Sigmoid colon (tissue), 7 donors: ENCODE data around the gene RB1. TPM values are rescaled to one million over a fixed set of nuclear protein-coding genes. Genes with fewer than 3 reads are reported as not detected.
A peak's percentile ranks its signal among the peaks of the same experiment; 100 is the strongest.

Experiments
- DNase-seq: peaks from one replicate; pipeline ENCODE4 v3.0.0-alpha.2; 2019
- H3K27ac ChIP-seq, 4 donors: fragments of 200-600 bp; sonication (generic); one replicate each; pipeline ENCODE4 v1.5.1; 2016 to 2019; ENCODE audit warnings: mild to moderate bottlenecking in 1 of 4
- H3K27me3 ChIP-seq, 3 donors: fragments of 200-600 bp; sonication (generic); one replicate each; pipeline ENCODE4 v1.5.1; 2019; ENCODE audit warnings: mild to moderate bottlenecking in 1 of 3
- H3K36me3 ChIP-seq, 4 donors: fragments of 200-600 bp; sonication (generic); one replicate each; pipeline ENCODE4 v1.5.1; 2016 to 2019
- H3K4me1 ChIP-seq, 4 donors: fragments of 200-600 bp; sonication (generic); one replicate each; pipeline ENCODE4 v1.5.1; 2017 to 2019
- H3K4me3 ChIP-seq, 4 donors: fragments of 200-600 bp; sonication (generic); one replicate each; pipeline ENCODE4 v1.5.1; 2017 to 2019; ENCODE audit warnings: mild to moderate bottlenecking in 2 of 4, moderate library complexity in 1 of 4
- H3K9me3 ChIP-seq, 4 donors: fragments of 200-600 bp in 3 of 4; sonication (generic) in 3 of 4; one replicate each; pipeline versions ENCODE4 v1.5.1 to v1.6.1; 2013 to 2019
- EP300 ChIP-seq, 4 donors: sonication (generic); formaldehyde crosslinking; IDR thresholded peaks; one replicate each; pipeline ENCODE4 v1.6.1; 2017; ENCODE audit warnings: antibody characterized with exemption in 4 of 4
- POLR2A ChIP-seq, 2 donors: fragments of 450-650 bp; IDR thresholded peaks; one replicate each; pipeline ENCODE4 v1.6.1; 2016; ENCODE audit warnings: antibody characterized with exemption in 2 of 2, mild to moderate bottlenecking in 2 of 2, moderate library complexity in 2 of 2
- POLR2AphosphoS5 ChIP-seq, 4 donors: sonication (generic); formaldehyde crosslinking; IDR thresholded peaks; one replicate each; pipeline ENCODE4 v1.6.1; 2017; ENCODE audit warnings: antibody characterized with exemption in 4 of 4
- WGBS, 2 donors: extraction: QIAGEN DNeasy Blood & Tissue Kit; methylation state at CpG; one replicate each; pipeline ENCODE4 v1.1.7; 2013; 5-methylcytosine and 5-hydroxymethylcytosine counted together
- intact Hi-C: fragments of 100-400 bp; cut with DNase I; formaldehyde crosslinking; loops from one replicate; pipeline ENCODE4 v1.15.1; 2023
- polyA plus RNA-seq, 3 donors: library from polyadenylated mRNA; stranded (reverse); fragments of 200-250 nt; gene quantifications; one replicate each; pipeline ENCODE4 v1.2.3, GENCODE V29; 2013
- total RNA-seq, 4 donors: library from RNA; depleted of rRNA; stranded (reverse); fragments of >200 nt; gene quantifications; one replicate each; pipeline ENCODE4 v1.1.0, GENCODE V29; 2016
- TF ChIP-seq, protein P1 (sequence below), 4 experiments: fragments of 450-650 bp in 3 of 4; fragments of 200-600 bp in 1 of 4; IDR thresholded peaks; one replicate each; pipeline ENCODE4 v1.5.1; 2016 to 2019; ENCODE audit warnings: antibody characterized with exemption in 4 of 4, mild to moderate bottlenecking in 3 of 4, moderate library complexity in 2 of 4
- donor health status: healthy with polysubstance abuse.
- donor health status: Bipolar disorder and iron deficiency.
- donor health status: healthy.

RB1 gene
- total and polyA plus RNA-seq, 7 donors: 15.6 to 35.6 (median 31.1) TPM

DNA sequence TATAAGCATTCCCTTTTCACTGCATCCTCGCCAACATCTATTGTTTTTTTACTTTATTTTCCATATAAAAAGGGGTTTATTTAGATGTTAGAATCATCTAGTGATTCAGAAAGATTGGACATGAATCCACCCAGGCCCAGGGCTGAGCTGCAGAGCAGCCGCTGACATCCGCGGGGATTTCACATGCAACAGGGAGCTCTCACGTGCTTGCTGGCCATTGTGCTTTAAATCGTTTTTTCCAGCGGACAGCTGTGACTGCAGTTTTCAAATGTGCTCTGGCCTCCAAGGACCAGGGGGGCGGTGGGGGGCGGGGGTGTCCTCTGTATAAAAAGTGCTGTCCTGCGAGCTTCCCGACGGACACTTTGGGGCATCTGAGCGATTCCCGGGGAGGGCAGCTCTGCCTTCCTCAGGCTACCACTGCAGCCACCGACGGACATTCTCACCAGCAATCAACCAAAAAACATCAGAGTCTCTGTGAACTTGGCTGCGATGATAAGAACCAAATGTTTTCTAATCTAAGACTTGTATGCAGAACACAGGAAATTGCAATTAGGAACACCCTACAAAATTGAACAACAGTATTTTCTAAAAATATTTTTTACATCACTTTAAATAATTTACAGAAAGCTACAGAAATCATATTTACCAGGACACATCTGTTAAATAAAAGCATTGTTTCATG lies 12.6 kb downstream of the RB1 start:
- Histone ChIP-seq H3K4me1 (peaks cover 0 to 4% (median 0%) of the 10 kb centered on the region in 4 donors), H3K27ac (no peak overlapping the region), H3K27me3 (no peaks in the 10 kb centered on the region), H3K4me3 (no peak overlapping the region), H3K36me3 (peaks cover 0 to 4% (median 0%) of the 10 kb centered on the region in 4 donors), H3K9me3 (no peaks in the 10 kb centered on the region)
- TF ChIP-seq EP300 (IDR thresholded peaks at IDR 0.05) (no peak), POLR2A (IDR thresholded peaks at IDR 0.05) (no peak), POLR2AphosphoS5 (IDR thresholded peaks at IDR 0.05) (no peak)
- TF ChIP-seq, protein P1, sequence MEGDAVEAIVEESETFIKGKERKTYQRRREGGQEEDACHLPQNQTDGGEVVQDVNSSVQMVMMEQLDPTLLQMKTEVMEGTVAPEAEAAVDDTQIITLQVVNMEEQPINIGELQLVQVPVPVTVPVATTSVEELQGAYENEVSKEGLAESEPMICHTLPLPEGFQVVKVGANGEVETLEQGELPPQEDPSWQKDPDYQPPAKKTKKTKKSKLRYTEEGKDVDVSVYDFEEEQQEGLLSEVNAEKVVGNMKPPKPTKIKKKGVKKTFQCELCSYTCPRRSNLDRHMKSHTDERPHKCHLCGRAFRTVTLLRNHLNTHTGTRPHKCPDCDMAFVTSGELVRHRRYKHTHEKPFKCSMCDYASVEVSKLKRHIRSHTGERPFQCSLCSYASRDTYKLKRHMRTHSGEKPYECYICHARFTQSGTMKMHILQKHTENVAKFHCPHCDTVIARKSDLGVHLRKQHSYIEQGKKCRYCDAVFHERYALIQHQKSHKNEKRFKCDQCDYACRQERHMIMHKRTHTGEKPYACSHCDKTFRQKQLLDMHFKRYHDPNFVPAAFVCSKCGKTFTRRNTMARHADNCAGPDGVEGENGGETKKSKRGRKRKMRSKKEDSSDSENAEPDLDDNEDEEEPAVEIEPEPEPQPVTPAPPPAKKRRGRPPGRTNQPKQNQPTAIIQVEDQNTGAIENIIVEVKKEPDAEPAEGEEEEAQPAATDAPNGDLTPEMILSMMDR (IDR thresholded peaks at IDR 0.05): no peak
- WGBS, 2 donors: 93 to 94% methylated on average over 17 of the region's 17 CpGs
- DNase-seq: no peak
- intact Hi-C loops: no loop called here

DNA sequence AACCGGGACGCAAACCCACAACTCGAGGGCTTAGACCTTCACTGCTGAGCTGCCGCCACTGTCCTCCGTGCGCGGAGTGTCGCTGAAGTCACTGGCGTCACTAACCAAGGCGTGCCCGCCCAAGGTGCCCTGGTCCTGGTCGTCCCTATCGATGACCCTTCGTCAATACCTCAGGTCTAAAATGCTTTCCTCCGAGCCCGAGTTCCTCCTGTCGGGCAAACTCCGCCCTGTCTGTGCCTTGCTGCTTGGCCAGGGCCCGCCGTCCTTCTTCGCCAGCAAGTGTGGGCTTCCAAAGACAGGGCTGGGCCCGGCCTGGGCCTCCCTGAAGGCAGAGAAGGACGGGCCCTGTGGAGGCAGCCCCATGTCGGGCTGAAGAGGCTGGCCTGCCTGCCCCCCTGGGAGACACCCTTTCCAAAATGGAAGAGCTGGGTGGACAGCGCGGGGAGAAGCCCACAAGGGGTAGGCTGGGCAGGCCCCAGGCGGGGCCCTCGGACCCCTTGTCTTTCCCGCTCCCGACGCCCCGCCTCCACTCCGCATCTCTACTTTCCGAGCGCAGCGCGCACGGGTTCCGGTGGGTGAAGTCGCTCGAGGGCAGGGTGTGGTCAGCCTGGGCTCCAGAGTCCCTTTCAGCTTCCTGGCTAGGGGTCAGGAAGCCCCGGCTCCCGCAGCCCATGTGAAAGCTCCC lies 13.4 kb downstream of the RB1 start:
- Histone ChIP-seq H3K4me1 (peaks cover 0 to 4% (median 0%) of the 10 kb centered on the region in 4 donors), H3K36me3 (peaks cover 0 to under 1% (median 0%) of the 10 kb centered on the region in 4 donors), H3K4me3 (peak overlapping the region in 1 of 4 donors; percentile 35), H3K27ac (no peak overlapping the region), H3K9me3 (peaks cover 0 to under 1% (median 0%) of the 10 kb centered on the region in 4 donors), H3K27me3 (no peaks in the 10 kb centered on the region)
- intact Hi-C loops: no loop called here
- DNase-seq: no peak
- TF ChIP-seq, protein P1 (IDR thresholded peaks at IDR 0.05): no peak
- TF ChIP-seq POLR2AphosphoS5 (IDR thresholded peaks at IDR 0.05) (no peak), POLR2A (IDR thresholded peaks at IDR 0.05) (no peak), EP300 (IDR thresholded peaks at IDR 0.05) (no peak)
- 95 to 96% methylated on average over 43 of the region's 43 CpGs for WGBS, 2 donors

DNA sequence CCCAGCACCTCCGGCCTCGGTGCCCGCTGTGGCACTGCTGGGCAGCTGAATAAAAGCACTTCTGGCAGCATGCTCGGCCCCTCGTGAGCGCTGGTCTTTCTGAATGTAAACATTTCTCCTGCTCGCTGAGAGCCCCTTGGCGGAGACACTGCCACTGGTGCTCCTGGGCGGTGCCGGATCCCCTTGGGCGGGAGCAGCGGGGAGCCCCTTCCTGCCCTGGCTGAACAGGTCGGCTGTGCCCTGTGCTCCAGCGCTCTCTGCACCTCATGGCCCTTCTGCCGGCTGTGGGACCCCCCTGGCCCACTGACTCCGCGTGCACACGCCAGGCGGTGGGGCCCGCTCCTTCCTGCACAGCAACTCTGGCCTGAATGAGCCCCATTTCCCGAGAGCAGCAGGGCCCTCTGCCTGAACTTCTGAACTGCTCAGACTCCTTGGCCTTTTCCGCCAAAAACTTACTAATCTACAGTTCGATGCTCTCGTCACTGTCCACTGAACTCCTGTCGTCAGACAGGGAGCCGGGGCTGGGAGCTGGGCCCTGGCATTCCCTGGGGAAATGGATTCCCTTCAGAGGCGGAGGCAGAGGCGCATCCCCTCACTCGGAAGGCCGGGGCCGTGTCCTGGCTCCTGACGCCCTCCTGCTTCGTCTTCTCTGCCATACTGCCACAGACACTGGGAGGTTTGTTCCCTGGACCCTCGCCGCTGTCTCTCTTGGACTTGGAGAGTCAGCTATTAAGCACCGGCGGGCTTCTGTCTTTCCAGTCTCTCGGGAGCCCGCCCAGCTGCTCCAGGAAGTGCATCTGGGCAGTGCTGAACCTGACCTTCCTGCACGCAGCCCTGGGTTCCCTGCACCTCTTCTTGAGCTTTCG lies 14.2 kb downstream of the RB1 start:
- intact Hi-C loops: no loop called here
- peak overlapping the region in 3 of 4 donors; percentile 31 to 36 (median 35) for H3K4me3 ChIP-seq
- peak overlapping the region in 1 of 4 donors; percentile 13 for H3K27ac ChIP-seq
- 82 to 93% methylated on average over 41 of the region's 41 CpGs for WGBS, 2 donors
- peaks cover 0 to 5% (median 0%) of the 10 kb centered on the region in 4 donors for H3K9me3 ChIP-seq
- DNase-seq: peak; percentile 66
- peaks cover 0 to 4% (median 0%) of the 10 kb centered on the region in 4 donors for H3K4me1 ChIP-seq
- no peaks in the 10 kb centered on the region for H3K36me3 ChIP-seq
- H3K27me3 ChIP-seq: no peaks in the 10 kb centered on the region
- TF ChIP-seq EP300 (IDR thresholded peaks at IDR 0.05) (no peak), POLR2AphosphoS5 (IDR thresholded peaks at IDR 0.05) (no peak), POLR2A (IDR thresholded peaks at IDR 0.05) (no peak)
- TF ChIP-seq, protein P1 (IDR thresholded peaks at IDR 0.05): no peak

DNA sequence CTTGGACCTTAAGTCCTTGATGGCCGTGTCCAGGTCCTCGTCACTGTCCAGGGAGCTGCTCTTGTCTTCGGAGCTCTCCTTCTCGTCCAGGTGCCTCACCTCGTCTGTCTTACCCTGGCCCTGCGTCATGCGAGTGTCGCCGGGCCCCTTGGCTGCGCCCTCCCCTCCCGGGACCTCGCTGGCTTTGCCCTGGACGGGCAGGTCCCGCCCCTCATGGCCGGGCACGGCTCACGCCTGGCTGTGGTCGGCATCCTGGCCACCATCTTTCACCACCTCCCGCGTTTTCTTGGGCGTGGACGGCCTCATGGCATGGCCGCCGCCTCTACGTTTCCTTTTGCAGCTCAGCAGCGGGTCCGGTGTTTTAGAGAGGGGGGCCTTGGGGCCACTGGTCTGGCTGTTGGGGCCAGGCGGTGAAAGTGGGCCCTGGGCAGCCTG lies 14.8 kb downstream of the RB1 start:
- WGBS, 2 donors: 70 to 82% methylated on average over 28 of the region's 28 CpGs
- Histone ChIP-seq H3K9me3 (peaks cover 0 to 5% (median 0%) of the 10 kb centered on the region in 4 donors), H3K4me3 (peak overlapping the region in 3 of 4 donors; percentile 31 to 36 (median 35)), H3K27me3 (no peaks in the 10 kb centered on the region), H3K27ac (peak overlapping the region in 1 of 4 donors; percentile 13), H3K36me3 (no peaks in the 10 kb centered on the region), H3K4me1 (peaks cover 0 to 4% (median 0%) of the 10 kb centered on the region in 4 donors)
- no peak for DNase-seq
- TF ChIP-seq POLR2AphosphoS5 (IDR thresholded peaks at IDR 0.05): no peak
- TF ChIP-seq, protein P1 (IDR thresholded peaks at IDR 0.05): no peak
- TF ChIP-seq POLR2A (IDR thresholded peaks at IDR 0.05): no peak
- TF ChIP-seq EP300 (IDR thresholded peaks at IDR 0.05): no peak
- intact Hi-C loops: no loop called here
